ENCODE data around the gene IRAK1. TPM values are rescaled to one million over a fixed set of nuclear protein-coding genes. Genes with fewer than 3 reads are reported as not detected.

The IRAK1 gene
- total and polyA plus RNA-seq, 12 donors, result 36.9 to 142 (median 88.8) TPM

- H3K4me3 ChIP-seq, result no peak overlapping the region
- peaks cover 0 to 6% of the 10 kb centered on the region in 2 donors for H3K4me1 ChIP-seq (replicated peaks in 1 of 2)
- intact Hi-C loops (cut with DNase I), result no loop called here
- H3K27ac ChIP-seq, result no peak overlapping the region
- no peaks in the 10 kb centered on the region for H3K9me3 ChIP-seq (replicated peaks in 1 of 3)
- TF ChIP-seq POLR2A (IDR thresholded peaks at IDR 0.05) (no peak), CTCF (IDR thresholded peaks at IDR 0.05) (no peak)
- H3K27me3 ChIP-seq, result no peaks in the 10 kb centered on the region
- H3K36me3 ChIP-seq (replicated peaks in 1 of 2), result no peaks in the 10 kb centered on the region
- no peak for DNase-seq
- 80 to 87% (median 82%) methylated on average over 11 of the region's 11 CpGs for WGBS, 4 donors
Observed at GRCh38 chrX:154004315-154004714, 15.4 kb downstream of the IRAK1 start.

GRCh38 chrX:154002215-154002719 lies 17.4 kb downstream of the IRAK1 start:
- no peaks in the 10 kb centered on the region for H3K27me3 ChIP-seq
- no peak overlapping the region for H3K4me3 ChIP-seq

GRCh38 chrX:154000051-154000450 lies 19.7 kb downstream of the IRAK1 start:
- intact Hi-C loops (cut with DNase I), result no loop called here
- Histone ChIP-seq H3K27ac (no peak overlapping the region), H3K27me3 (no peaks in the 10 kb centered on the region), H3K4me3 (no peak overlapping the region), H3K36me3 (replicated peaks in 1 of 2) (no peaks in the 10 kb centered on the region), H3K9me3 (replicated peaks in 1 of 3) (no peaks in the 10 kb centered on the region), H3K4me1 (replicated peaks in 1 of 2) (peaks cover 0 to 6% of the 10 kb centered on the region in 2 donors)
- DNase-seq, result no peak
- no peak for TF ChIP-seq POLR2A (IDR thresholded peaks at IDR 0.05)
- TF ChIP-seq CTCF (IDR thresholded peaks at IDR 0.05), result no peak
- WGBS, 4 donors, result 67 to 76% (median 74%) methylated on average over 4 to 5 of the region's 5 CpGs

More at GRCh38 chrX:154002215-154002719, 17.4 kb downstream of the IRAK1 start:
- Histone ChIP-seq H3K27ac (peak overlapping the region in 4 of 5 donors; percentile 17 to 71 (median 44)), H3K4me1 (replicated peaks in 1 of 2) (peaks cover 0 to 6% of the 10 kb centered on the region in 2 donors), H3K36me3 (replicated peaks in 1 of 2) (no peaks in the 10 kb centered on the region), H3K9me3 (replicated peaks in 1 of 3) (no peaks in the 10 kb centered on the region)
- peak in 6 of 7 donors; percentile 58 to 84 (median 74) for DNase-seq
- no peak for TF ChIP-seq CTCF (IDR thresholded peaks at IDR 0.05)
- TF ChIP-seq POLR2A (IDR thresholded peaks at IDR 0.05), result no peak
- intact Hi-C loops (cut with DNase I), result no loop called here
- WGBS, 4 donors, result 61 to 86% (median 73%) methylated on average over 8 to 17 of the region's 17 CpGs

- intact Hi-C loops (cut with DNase I), result no loop called here
- no peak for TF ChIP-seq CTCF (IDR thresholded peaks at IDR 0.05)
- TF ChIP-seq POLR2A (IDR thresholded peaks at IDR 0.05), result no peak
- Histone ChIP-seq H3K4me3 (no peak overlapping the region), H3K36me3 (replicated peaks in 1 of 2) (no peaks in the 10 kb centered on the region), H3K9me3 (replicated peaks in 1 of 3) (no peaks in the 10 kb centered on the region), H3K27ac (no peak overlapping the region), H3K27me3 (no peaks in the 10 kb centered on the region), H3K4me1 (replicated peaks in 1 of 2) (peaks cover 0 to 6% of the 10 kb centered on the region in 2 donors)
- DNase-seq, result no peak
- 64 to 68% (median 67%) methylated on average over 9 to 19 of the region's 19 CpGs for WGBS, 4 donors
Observed at GRCh38 chrX:153999359-154000037, 20.2 kb downstream of the IRAK1 start.
